T-helper 17 cell (primary cell): ENCODE data around the gene SLC66A2. TPM values are rescaled to one million over a fixed set of nuclear protein-coding genes. Genes with fewer than 3 reads are reported as not detected.

ENCODE experiments used
- ATAC-seq: fragments of 150-1000 bp; cut with Tn5 transposase; 2 replicates; pipeline ENCODE4 v1.10.0; 2021; ENCODE audit warnings: mild to moderate bottlenecking, moderate library complexity
- DNase-seq, 3 donors: peaks; one replicate each; pipeline versions ENCODE4 v3.0.0 to v3.0.0-alpha.2; 2020 to 2021
- H3K9me3 ChIP-seq: one replicate; pipeline ENCODE4 v1.7.0; 2013; ENCODE audit warnings: low read length, mild to moderate bottlenecking; ENCODE audit not compliant: control insufficient read depth, poor library complexity, severe bottlenecking
- H3K27ac Mint-ChIP-seq: one replicate; pipeline ENCODE4 v1.8.0; 2022; ENCODE audit warnings: mild to moderate bottlenecking, moderate library complexity, mixed read lengths
- H3K27me3 Mint-ChIP-seq: one replicate; pipeline ENCODE4 v1.8.0; 2022; ENCODE audit warnings: mixed read lengths
- H3K36me3 Mint-ChIP-seq: one replicate; pipeline ENCODE4 v1.8.0; 2022; ENCODE audit warnings: low read depth, mixed read lengths
- H3K4me1 Mint-ChIP-seq: one replicate; pipeline ENCODE4 v1.8.0; 2022; ENCODE audit warnings: mild to moderate bottlenecking, mixed read lengths
- H3K4me3 Mint-ChIP-seq: one replicate; pipeline ENCODE4 v1.8.0; 2022; ENCODE audit warnings: mild to moderate bottlenecking, moderate library complexity, mixed read lengths
- total RNA-seq, 4 donors: library from RNA in 2 of 4; stranded (reverse) in 2 of 4; gene quantifications; one replicate each; pipeline ENCODE4 v1.2.3 and lab custom pipeline; 2022 to 2026

Gene SLC66A2
- total RNA-seq, 2 donors from 2014 or later, result 43.6 to 56.9 TPM

DNA sequence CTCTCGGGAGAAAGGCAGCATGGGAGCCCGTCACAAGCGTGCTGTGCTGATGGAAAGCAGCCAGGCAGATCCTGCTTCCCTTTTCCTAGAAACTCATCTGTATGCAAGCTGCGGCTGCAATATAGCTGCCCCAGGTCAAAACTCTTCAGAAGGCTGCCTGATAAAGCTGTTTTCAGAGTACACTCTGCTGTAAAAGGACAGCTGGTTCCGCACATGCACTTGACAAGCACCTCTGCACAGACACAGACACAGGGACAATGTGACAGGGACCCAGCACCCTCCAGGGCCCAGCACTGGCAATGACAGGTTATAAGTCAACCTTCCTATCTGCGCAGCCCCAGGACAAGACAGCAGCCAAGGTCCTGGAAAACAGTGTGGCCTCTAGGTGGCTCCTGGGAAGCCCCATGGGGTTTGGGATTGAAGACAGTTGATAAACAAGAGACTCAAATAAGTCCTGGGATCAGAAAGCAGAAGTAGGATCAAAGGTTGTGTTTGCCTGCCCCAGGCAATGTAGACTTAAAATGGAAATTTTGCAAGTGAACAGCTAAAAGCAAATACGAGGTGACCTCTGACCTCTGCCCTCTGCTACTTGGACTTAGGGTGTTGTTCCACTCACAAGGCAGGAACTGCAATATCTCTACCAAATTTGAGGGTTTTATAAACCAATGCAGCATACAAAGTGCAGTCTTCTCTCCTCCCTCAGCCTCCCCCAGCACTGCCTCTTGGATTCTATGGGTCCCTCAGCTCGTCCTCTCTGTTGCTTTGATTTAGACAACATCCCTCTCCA is 16.9 kb downstream of the SLC66A2 start:
- peaks cover 2% of the 10 kb centered on the region for H3K4me1 Mint-ChIP-seq
- peaks cover 11% of the 10 kb centered on the region for H3K36me3 Mint-ChIP-seq
- no peaks in the 10 kb centered on the region for H3K27me3 Mint-ChIP-seq
- peaks cover 20% of the 10 kb centered on the region for H3K9me3 ChIP-seq
- no peak overlapping the region for H3K4me3 Mint-ChIP-seq
- no peak for DNase-seq
- no peak overlapping the region for H3K27ac Mint-ChIP-seq
- ATAC-seq, result no peak

GRCh38 chr18:79933765-79934164 is 17.7 kb downstream of the SLC66A2 start:
- Mint-ChIP-seq H3K36me3 (peaks cover 11% of the 10 kb centered on the region), H3K27ac (no peak overlapping the region), H3K27me3 (no peaks in the 10 kb centered on the region), H3K4me3 (no peak overlapping the region), H3K4me1 (no peaks in the 10 kb centered on the region)
- peaks cover 20% of the 10 kb centered on the region for H3K9me3 ChIP-seq
- DNase-seq (no peak), ATAC-seq (no peak)

- Mint-ChIP-seq H3K36me3 (peaks cover 8% of the 10 kb centered on the region), H3K4me3 (no peak overlapping the region), H3K4me1 (no peaks in the 10 kb centered on the region), H3K27ac (no peak overlapping the region), H3K27me3 (no peaks in the 10 kb centered on the region)
- peaks cover 20% of the 10 kb centered on the region for H3K9me3 ChIP-seq
- ATAC-seq (no peak), DNase-seq (no peak)
Observed at GRCh38 chr18:79932907-79933306, 18.5 kb downstream of the SLC66A2 start.

GRCh38 chr18:79931475-79931874 is 20.0 kb downstream of the SLC66A2 start:
- H3K9me3 ChIP-seq, result peaks cover 20% of the 10 kb centered on the region
- Mint-ChIP-seq H3K36me3 (peaks cover 5% of the 10 kb centered on the region), H3K27me3 (no peaks in the 10 kb centered on the region), H3K4me1 (no peaks in the 10 kb centered on the region), H3K27ac (no peak overlapping the region), H3K4me3 (no peak overlapping the region)
- no peak for ATAC-seq
- no peak for DNase-seq

- H3K36me3 Mint-ChIP-seq, result peaks cover 3% of the 10 kb centered on the region
- DNase-seq, result no peak
Observed at GRCh38 chr18:79930020-79930642, 21.3 kb downstream of the SLC66A2 start.

DNA sequence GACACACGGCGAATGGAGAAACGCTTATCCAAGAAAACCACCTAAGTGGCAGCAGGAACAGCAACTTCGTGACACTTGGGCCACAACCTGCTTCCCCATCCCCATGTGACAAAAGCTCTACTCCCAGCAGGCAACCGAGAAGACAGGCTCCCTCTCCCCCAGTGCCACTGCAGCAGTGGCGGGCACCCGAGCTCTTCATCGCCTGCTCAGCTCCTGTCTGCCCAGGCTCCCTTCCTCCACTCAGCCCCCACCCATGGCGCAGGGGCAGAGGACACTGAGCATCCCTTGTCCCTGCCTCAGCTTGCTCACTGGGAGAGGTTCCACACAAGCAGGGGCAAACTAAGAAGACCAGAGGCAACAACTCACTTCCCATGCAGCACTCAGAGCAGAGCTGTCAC is 22.9 kb downstream of the SLC66A2 start:
- DNase-seq (no peak), ATAC-seq (no peak)
- no peaks in the 10 kb centered on the region for H3K27me3 Mint-ChIP-seq
- H3K4me3 Mint-ChIP-seq, result no peak overlapping the region
- no peaks in the 10 kb centered on the region for H3K4me1 Mint-ChIP-seq
- peaks cover 5% of the 10 kb centered on the region for H3K36me3 Mint-ChIP-seq
- no peak overlapping the region for H3K27ac Mint-ChIP-seq
- H3K9me3 ChIP-seq, result peaks cover 18% of the 10 kb centered on the region

More at GRCh38 chr18:79930020-79930642, 21.3 kb downstream of the SLC66A2 start:
- no peak overlapping the region for H3K4me3 Mint-ChIP-seq
- peaks cover 20% of the 10 kb centered on the region for H3K9me3 ChIP-seq
- no peaks in the 10 kb centered on the region for H3K4me1 Mint-ChIP-seq
- ATAC-seq, result no peak
- no peaks in the 10 kb centered on the region for H3K27me3 Mint-ChIP-seq
- no peak overlapping the region for H3K27ac Mint-ChIP-seq

DNA sequence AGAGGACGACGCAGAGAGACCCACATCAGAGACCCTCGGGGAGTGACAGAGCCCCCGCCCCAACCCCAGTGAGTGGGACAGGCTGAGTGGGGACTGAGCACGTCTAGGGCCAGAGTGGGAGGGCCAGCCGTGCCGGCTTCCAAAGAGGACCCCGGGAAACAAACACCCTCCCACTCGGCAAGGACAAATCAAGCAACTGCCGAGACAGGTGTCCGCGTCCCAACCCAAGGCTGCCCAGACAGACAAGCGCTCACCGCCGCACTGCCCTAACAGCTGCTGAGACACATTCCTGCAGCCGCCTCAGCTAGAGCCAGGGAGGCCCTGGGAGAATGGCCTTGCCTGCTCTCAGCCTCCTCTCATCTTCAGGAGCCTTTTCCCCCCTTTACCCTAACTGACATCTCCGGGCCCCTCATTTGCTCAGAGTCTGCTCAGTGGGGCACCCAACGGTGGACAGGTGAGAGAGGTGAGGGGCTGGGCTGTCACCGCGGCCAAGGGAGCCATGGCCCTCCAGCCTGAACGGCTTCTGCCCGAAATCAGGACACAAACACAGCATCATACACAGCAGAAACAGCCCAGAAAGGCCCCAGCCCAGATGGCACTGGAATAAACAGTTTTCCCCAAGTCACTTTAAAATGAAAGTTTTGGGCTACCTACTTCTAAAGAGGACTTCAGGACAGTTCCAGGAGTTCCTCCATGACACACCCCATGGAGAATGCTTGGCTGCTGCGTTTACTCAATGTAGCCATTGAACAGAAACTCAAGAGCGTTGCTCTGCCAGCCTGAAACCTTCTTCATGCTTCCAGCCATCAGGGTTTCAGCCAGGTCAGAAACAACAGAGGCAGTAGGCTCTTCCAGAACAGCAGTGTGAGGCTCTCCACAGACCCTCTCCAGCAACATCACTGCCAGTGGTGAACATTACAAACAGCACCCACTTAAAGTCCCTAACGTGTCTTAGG is 23.6 kb downstream of the SLC66A2 start:
- Mint-ChIP-seq H3K36me3 (peaks cover 5% of the 10 kb centered on the region), H3K4me3 (no peak overlapping the region), H3K27me3 (no peaks in the 10 kb centered on the region), H3K4me1 (no peaks in the 10 kb centered on the region), H3K27ac (no peak overlapping the region)
- no peak for ATAC-seq
- no peak for DNase-seq
- peaks cover 17% of the 10 kb centered on the region for H3K9me3 ChIP-seq

- Mint-ChIP-seq H3K4me3 (no peak overlapping the region), H3K27me3 (no peaks in the 10 kb centered on the region), H3K27ac (no peak overlapping the region), H3K36me3 (peaks cover 5% of the 10 kb centered on the region), H3K4me1 (peaks cover 2% of the 10 kb centered on the region)
- ATAC-seq (no peak), DNase-seq (no peak)
- H3K9me3 ChIP-seq, result peaks cover 11% of the 10 kb centered on the region
Observed at GRCh38 chr18:79926715-79927606, 24.5 kb downstream of the SLC66A2 start.

GRCh38 chr18:79926306-79926705 is 25.1 kb downstream of the SLC66A2 start:
- DNase-seq (no peak), ATAC-seq (no peak)
- Mint-ChIP-seq H3K36me3 (peaks cover 8% of the 10 kb centered on the region), H3K27ac (no peak overlapping the region), H3K27me3 (no peaks in the 10 kb centered on the region), H3K4me3 (no peak overlapping the region), H3K4me1 (peaks cover 2% of the 10 kb centered on the region)
- H3K9me3 ChIP-seq, result peaks cover 11% of the 10 kb centered on the region

DNA sequence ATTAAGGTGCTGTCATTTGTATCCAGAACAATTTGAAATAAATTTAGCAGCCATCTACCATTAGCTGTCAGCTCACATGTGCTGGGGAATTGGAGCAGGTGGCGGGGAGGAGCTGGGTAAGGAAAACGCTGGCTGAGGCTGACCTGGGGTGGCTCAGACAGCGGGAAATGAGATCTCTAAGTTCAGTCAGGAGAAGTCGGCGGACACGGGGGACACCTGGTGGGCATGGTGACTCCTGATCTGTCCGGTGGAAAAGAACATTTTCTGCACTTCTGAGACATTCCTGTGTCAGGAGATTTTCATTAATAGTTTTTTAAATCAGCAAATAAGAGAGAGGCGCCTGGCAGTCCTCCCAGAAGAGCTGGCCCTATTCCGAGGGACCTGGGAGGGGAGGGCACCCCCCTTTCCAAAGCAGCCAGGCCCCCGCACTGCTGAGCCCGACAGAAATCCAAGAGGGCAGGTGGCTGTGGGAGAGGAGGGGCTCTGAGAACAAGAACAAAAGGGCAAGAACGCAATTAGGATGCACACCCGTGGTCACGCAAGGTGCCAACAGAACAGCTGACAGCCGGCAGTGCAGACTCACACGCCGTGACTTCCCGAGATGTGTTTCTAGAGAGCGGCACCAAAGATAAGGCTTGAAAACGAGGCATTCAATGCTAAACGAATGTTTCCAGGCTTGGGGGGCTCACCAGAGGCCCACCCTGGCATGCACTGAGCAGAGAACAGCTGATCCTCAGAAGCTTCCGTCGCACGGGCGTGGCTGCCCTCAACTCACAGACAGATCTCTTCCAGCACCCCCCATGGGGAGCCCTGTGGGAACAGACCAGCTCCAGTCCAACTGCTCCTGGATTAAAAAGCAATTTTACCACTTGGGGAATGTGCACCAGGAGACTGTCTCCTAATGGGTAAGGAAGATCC is 26.4 kb downstream of the SLC66A2 start:
- Mint-ChIP-seq H3K4me1 (peaks cover 2% of the 10 kb centered on the region), H3K27me3 (no peaks in the 10 kb centered on the region), H3K4me3 (no peak overlapping the region), H3K36me3 (peaks cover 8% of the 10 kb centered on the region), H3K27ac (no peak overlapping the region)
- DNase-seq (no peak), ATAC-seq (no peak)
- peaks cover 4% of the 10 kb centered on the region for H3K9me3 ChIP-seq

- Mint-ChIP-seq H3K27me3 (no peaks in the 10 kb centered on the region), H3K4me3 (no peak overlapping the region), H3K36me3 (peaks cover 11% of the 10 kb centered on the region), H3K27ac (no peak overlapping the region), H3K4me1 (peaks cover 2% of the 10 kb centered on the region)
- ATAC-seq, result no peak
- no peak for DNase-seq
- H3K9me3 ChIP-seq, result no peaks in the 10 kb centered on the region
Observed at GRCh38 chr18:79923896-79924585, 27.4 kb downstream of the SLC66A2 start.
